SKM-1 treated with dmso at 0.1 percent for 144 hours (cell line): ENCODE measurements around the gene CPE.
"Not testable (repeated sequence)": the region's sequence is repeated elsewhere in the genome, so short reads cannot be mapped to it uniquely, and the experiment has no call there.

Experiments
- DNase-seq: peaks from one replicate; lab custom pipeline; 2025; ENCODE audit not compliant: unreplicated experiment; lab: John Stamatoyannopoulos, UW

CPE gene

GRCh38 chr4:165378745-165379677 lies at the start of gene CPE:
Gene CPE (plus strand): TSS chr4:165379008. CDS start chr4:165379222, 214 bp downstream.
- peak; percentile 81 for DNase-seq

DNA sequence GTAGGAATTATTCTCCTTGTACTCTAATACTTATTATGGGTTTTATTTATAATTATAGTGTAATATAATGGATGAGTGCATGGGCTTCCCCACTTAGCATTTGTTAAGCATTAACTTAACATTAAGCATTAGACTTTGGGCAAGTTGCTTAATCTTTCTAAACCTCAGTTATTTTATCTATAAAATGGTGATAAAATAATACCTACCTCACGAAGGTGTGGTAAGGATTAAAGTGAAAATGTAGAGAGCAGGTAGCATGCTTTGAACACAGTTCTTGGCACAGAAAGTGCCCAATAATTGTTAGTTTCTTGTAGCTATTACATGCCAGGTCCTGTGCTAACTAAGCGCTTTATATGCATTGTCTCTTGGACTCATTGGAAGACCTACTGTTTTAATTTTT lies 48.7 kb upstream of the CPE start:
- no peak for DNase-seq

DNA sequence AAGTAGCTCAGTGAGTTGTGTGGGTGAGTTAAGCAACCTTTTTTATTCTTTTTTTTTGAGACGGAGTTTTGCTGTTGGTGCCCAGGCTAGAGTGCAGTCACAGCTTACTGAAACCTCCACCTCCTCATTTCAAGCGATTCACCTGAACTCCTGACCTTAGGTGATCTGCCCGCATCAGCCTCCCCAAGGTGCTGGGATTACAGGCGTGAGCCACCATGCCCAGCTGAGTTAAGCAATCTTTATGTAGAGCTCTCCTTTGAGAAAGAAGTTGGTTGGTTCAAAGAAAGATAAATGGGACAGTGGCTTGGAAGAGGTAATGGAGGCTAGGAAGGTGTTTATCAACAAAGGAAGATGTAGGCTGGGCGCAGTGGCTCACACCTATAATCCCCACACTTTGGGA lies 48.1 kb upstream of the CPE start:
- DNase-seq = no peak

DNA sequence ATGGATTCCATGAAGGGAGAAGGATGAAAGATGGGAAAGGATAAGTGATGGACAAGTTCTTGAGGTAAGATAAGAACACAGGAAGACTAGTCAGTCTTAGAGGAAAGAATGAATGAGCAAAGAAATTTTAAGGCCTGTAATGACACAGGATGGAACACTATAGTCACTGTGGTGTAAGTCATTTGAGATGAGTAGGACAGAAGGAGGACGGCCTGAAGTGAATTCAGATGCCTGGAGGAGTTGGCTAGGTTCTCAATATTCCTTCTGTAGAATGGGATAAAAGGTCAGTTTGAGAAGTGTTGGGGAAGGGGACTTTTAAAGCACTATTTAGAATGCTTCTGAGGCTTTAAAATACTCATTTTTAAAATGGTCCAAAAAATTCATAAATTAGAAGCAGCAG lies 47.4 kb upstream of the CPE start:
- DNase-seq = no peak

GRCh38 chr4:165331823-165332222 lies 47.0 kb upstream of the CPE start:
- DNase-seq = no peak

DNA sequence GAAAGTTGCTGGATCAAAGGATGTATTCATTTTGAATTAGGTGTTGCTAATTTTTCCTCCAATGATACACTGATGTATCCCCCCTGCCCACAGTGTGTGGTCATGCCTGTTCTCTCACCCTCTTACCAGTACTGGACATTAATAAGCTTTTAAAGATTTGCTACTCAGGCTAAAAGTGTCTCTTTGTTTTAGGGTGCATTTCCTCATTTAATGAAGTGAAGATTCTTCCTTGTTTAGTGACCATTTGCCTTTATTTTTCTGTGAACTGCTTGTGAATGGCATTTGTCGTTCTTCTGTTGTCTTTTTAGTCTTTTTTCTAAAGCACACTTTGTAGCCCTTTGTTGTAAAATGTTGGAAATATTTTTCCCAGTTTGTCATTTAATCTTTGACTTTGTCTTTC lies 46.3 kb upstream of the CPE start:
- DNase-seq = no peak

DNA sequence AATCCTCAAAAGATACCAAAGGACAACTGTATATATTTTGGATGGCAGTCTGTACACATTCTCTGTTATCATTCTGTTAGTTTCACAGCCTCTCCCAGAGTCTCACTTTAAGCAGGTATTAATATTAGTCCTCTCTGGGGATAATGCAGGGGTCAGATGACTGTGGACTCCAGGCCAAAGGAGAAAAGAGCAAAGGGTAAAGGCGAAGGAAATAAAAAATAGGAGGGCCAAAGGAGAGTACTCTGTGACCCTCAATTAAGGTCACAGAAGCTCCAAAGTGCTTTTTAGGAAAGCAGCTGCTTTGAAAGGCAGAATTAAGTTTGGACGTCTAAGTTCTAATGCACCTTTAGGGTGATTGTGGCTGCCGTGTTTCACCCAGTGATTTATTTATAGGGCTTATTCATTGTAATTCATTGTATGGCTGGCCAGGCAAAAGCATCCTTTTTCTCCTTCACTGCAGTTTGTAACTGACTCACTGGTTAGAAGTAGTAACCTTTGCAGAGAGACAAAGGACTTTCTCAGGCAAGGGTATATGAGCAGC lies 43.6 kb upstream of the CPE start:
- DNase-seq = no peak

DNA sequence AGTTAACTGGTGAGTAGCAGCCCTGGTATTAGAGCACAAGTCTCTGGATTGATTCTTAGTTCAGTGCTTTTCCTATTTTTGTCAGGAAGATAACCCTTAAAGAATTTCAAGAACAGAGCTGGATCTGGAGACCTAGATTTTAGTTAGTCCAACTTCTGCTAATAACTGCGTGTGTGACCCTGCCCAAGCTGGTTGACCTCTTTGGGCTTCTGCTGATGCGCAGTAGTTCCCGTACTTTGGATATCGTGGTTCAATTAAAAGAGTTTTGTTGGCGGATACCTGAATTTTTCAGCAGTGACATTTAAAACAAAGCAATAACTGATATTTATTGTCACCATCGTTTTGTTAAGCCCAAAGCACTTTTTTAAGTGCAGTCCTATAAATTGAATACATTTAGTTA lies 42.1 kb upstream of the CPE start:
- DNase-seq = no peak

- not testable (repeated sequence) for DNase-seq
Observed at GRCh38 chr4:165342340-165342739, 36.5 kb upstream of the CPE start.

DNA sequence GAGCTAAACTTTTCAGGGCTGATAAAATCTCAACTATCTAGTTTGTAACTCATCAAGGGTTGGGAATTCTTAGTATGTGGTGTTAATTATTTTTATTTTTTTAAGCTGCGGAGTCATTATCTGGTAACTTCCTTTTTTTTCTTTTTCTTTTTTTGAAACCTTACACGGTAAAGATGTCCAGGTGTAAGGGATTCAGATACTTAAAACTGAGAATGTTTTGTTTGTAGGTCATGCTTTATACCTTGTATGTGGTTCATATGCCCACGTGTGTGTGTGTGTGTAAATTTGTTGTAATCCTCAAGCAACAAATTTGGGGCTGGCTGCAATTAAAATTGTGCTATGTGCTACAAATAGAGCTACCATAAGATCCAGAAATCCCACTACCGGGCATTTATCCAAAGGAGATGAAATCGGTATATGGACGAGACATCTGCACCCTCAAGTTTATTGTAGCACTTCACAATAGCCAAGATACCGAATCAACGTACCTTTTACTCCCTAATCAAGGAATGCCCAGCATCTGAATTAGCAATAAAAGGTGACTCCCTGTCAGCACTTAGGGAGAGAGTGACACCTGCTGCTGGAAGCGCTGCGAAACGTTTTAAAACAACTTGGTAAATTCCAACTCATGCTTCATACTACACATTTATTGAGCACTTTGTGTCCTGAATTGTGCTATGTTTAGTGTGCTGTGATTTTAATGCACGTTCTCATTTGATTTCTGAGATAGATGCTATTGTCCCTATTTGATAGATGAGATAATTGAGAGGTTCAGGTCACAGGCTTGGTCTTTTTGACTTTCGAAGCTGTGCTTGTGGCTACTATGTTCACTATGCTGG lies 35.2 kb upstream of the CPE start:
- DNase-seq = no peak

DNA sequence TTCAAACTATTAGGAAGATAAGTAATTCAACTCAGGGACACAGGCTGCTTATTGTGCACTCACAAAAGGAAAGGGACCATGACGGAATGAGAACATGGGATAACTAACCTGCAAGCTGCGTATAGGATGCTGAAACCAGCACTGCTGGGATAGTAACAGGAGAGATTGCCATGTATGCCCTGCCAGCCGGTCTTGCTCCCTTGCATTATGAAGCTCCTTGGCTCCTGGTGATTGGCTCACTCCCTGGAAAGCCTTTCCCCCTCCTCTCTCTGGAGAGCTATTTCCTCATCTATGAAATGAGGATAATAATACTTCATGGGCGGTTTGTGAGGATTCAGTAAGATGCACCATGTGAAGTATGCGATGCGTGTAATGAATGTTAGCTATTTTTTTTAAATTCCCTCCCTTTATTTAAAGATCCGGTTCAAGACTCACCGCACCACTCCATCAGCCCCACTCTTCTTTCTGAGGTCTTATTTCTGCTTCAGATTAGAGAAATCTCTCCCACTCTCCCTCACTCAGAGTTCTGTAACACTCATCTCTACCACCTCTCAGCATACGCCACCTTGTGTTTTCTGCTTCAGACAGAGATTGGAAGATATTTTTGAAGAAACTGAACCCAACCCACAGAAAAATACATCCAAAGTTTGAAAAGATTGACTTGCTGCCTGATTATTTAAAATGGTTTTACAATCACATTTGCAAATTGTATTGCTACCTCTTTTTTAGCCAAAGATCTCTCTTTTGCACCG lies 33.0 kb upstream of the CPE start:
- DNase-seq = no peak

GRCh38 chr4:165347647-165348569 lies 30.9 kb upstream of the CPE start:
- DNase-seq = no peak

- no peak for DNase-seq
Observed at GRCh38 chr4:165351359-165352130, 27.3 kb upstream of the CPE start.

GRCh38 chr4:165355900-165356300 lies 22.9 kb upstream of the CPE start:
- DNase-seq = no peak

GRCh38 chr4:165359506-165359905 lies 19.3 kb upstream of the CPE start:
- no peak for DNase-seq

DNA sequence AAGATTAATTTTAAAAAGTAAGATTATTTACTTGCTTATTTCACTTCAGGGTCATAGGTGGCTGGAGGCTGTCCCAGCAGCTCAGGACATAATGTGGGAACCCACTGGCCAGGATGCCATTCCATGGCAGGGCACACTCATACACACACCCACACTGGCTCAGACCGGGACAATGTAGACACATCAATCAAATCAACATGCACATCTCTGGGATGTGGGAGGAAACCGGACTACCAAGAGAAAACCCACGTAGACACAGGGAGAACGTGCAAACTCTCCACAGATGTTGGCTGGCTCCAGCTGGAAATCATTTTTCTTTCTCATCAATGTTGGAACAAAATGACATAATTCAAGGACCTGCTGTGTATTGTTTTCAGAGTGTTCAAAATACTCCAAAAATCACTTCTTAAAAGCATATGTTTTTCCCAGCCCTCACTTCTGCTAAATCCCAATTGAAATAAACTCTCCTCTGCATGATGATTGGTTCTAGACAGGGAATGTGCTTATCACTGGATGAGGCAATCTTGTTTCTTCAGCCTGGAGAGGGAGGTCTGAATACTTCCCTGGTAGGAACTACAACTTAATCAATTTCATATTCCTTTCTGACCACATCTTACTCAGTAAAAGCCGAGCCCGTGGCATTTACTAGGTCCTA lies 18.6 kb upstream of the CPE start:
- DNase-seq = no peak

GRCh38 chr4:165360985-165361670 lies 17.7 kb upstream of the CPE start:
- DNase-seq = no peak

DNA sequence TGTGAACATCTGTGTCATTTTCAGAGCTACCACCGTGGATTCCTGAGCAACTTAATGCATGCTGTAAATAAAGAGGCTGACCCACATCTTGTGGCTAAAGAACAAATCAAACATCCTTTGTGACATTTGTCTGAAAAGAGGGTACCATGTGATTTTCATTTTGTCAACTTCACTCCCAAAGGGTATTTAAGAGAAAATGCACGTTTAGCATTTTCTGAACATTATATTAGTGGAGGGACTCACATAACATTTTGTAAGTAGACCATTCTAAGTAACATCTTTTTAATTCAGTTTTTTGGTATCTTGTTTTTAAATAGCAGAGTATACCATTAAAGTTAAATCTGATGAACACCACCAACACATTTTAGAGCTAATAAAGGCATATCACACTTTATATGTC lies 17.0 kb upstream of the CPE start:
- DNase-seq = no peak
